HG03457 (cell line): ENCODE results near the gene COL11A2.

Experiments used
- ATAC-seq: cut with Tn5 transposase; IDR thresholded peaks from one replicate; pipeline ENCODE4 v1.9.1; 2021; ENCODE audit warnings: moderate number of reproducible peaks; ENCODE audit not compliant: unreplicated experiment

The COL11A2 gene

GRCh38 chr6:33206864-33207551 lies 14.7 kb upstream of the COL11A2 start:
- ATAC-seq, result no peak

- no peak for ATAC-seq
These were observed 14.0 kb upstream of the COL11A2 start for GRCh38 chr6:33206027-33206863.

GRCh38 chr6:33205191-33206026 lies 13.1 kb upstream of the COL11A2 start:
- ATAC-seq, result no peak

- ATAC-seq, result peak; percentile 38
These were observed 12.3 kb upstream of the COL11A2 start, which contains the start of gene HSD17B8 for GRCh38 chr6:33204415-33205190. TSS of gene HSD17B8 (plus strand) at chr6:33204655. CDS start at chr6:33204669, 14 bp downstream.

- no peak for ATAC-seq
These were observed 11.8 kb upstream of the COL11A2 start for GRCh38 chr6:33204165-33204414.

- no peak for ATAC-seq
These were observed 11.3 kb upstream of the COL11A2 start for GRCh38 chr6:33203443-33204164.

GRCh38 chr6:33202799-33203198 lies 10.5 kb upstream of the COL11A2 start:
- ATAC-seq, result no peak

- no peak for ATAC-seq
These were observed 9.7 kb upstream of the COL11A2 start for GRCh38 chr6:33201935-33202334.

- no peak for ATAC-seq
These were observed 8.9 kb upstream of the COL11A2 start for GRCh38 chr6:33201147-33201545.

- peak; percentile 42 for ATAC-seq
These were observed 8.2 kb upstream of the COL11A2 start, which contains the start of the genes RXRB and SLC39A7 for GRCh38 chr6:33200219-33201146. TSS of gene RXRB (minus strand) at chr6:33200665. CDS start at chr6:33200476, 189 bp downstream. TSS of gene SLC39A7 (plus strand) at chr6:33200867. CDS start at chr6:33201246, 379 bp downstream.

GRCh38 chr6:33199687-33200218 lies 7.5 kb upstream of the COL11A2 start:
- ATAC-seq, result no peak

- ATAC-seq, result no peak
These were observed 6.7 kb upstream of the COL11A2 start for GRCh38 chr6:33198853-33199436.

- no peak for ATAC-seq
These were observed 6.0 kb upstream of the COL11A2 start for GRCh38 chr6:33198159-33198852.

GRCh38 chr6:33197431-33198048 lies 5.3 kb upstream of the COL11A2 start:
- no peak for ATAC-seq

- ATAC-seq, result no peak
These were observed 3.3 kb upstream of the COL11A2 start for GRCh38 chr6:33195304-33196165.

GRCh38 chr6:33194431-33194979 lies 2.2 kb upstream of the COL11A2 start:
- no peak for ATAC-seq
